Measurements from ENCODE around the gene SP140L.

SP140L gene

GRCh38 chr2:230347659-230348305 lies 20.8 kb downstream of the SP140L start:
- TF ChIP-seq CTCF (IDR thresholded peaks at IDR 0.05; ENCODE audit: low read depth, low read length, poor library complexity, severe bottlenecking) (no peak), EZH2phosphoT487 (IDR thresholded peaks at IDR 0.05; ENCODE audit: borderline replicate concordance, low read length) (no peak)
- H3K79me2 ChIP-seq (ENCODE audit: control insufficient read depth, low read length) = no peaks in the 10 kb centered on the region

GRCh38 chr2:230348787-230349186 lies 21.8 kb downstream of the SP140L start:
- Histone ChIP-seq H3K4me3 (ENCODE audit: low read length) (no peak overlapping the region), H3K9me3 (ENCODE audit: control insufficient read depth, insufficient read depth, low read length) (peaks cover 12% of the 10 kb centered on the region; the same call in 1 of the 2 replicates), H3K4me1 (ENCODE audit: control insufficient read depth, low read length) (no peaks in the 10 kb centered on the region), H3K4me2 (ENCODE audit: low read length) (no peak overlapping the region), H3K79me2 (ENCODE audit: control insufficient read depth, low read length) (no peaks in the 10 kb centered on the region), H3F3A (ENCODE audit: control insufficient read depth, insufficient read depth) (no peaks in the 10 kb centered on the region), H3K9me2 (replicated peaks; ENCODE audit: control insufficient read depth, low read length) (no peaks in the 10 kb centered on the region), H3K36me3 (ENCODE audit: control insufficient read depth, low read length) (no peaks in the 10 kb centered on the region), H3K27me3 (ENCODE audit: control insufficient read depth, low read length) (no peaks in the 10 kb centered on the region), H3K27ac (ENCODE audit: low read depth, low read length) (no peak overlapping the region), H4K20me1 (ENCODE audit: control insufficient read depth, insufficient read depth, low read depth, low read length) (no peaks in the 10 kb centered on the region)
- no peak for TF ChIP-seq CTCF (IDR thresholded peaks at IDR 0.05; ENCODE audit: low read depth, low read length, poor library complexity, severe bottlenecking)
- TF ChIP-seq EZH2phosphoT487 (IDR thresholded peaks at IDR 0.05; ENCODE audit: borderline replicate concordance, low read length) = no peak

More at GRCh38 chr2:230347659-230348305, 20.8 kb downstream of the SP140L start:
- H4K20me1 ChIP-seq (ENCODE audit: control insufficient read depth, insufficient read depth, low read depth, low read length) = no peaks in the 10 kb centered on the region
- no peaks in the 10 kb centered on the region for H3F3A ChIP-seq (ENCODE audit: control insufficient read depth, insufficient read depth)
- H3K4me2 ChIP-seq (ENCODE audit: low read length) = no peak overlapping the region
- no peaks in the 10 kb centered on the region for H3K9me2 ChIP-seq (replicated peaks; ENCODE audit: control insufficient read depth, low read length)
- no peaks in the 10 kb centered on the region for H3K27me3 ChIP-seq (ENCODE audit: control insufficient read depth, low read length)
- no peak overlapping the region for H3K4me3 ChIP-seq (ENCODE audit: low read length)
- H3K27ac ChIP-seq (ENCODE audit: low read depth, low read length) = no peak overlapping the region
- H3K9me3 ChIP-seq (ENCODE audit: control insufficient read depth, insufficient read depth, low read length) = peaks cover 12% of the 10 kb centered on the region; the same call in 1 of the 2 replicates
- no peaks in the 10 kb centered on the region for H3K4me1 ChIP-seq (ENCODE audit: control insufficient read depth, low read length)
- no peaks in the 10 kb centered on the region for H3K36me3 ChIP-seq (ENCODE audit: control insufficient read depth, low read length)

- no peaks in the 10 kb centered on the region for H3K79me2 ChIP-seq (ENCODE audit: control insufficient read depth, low read length)
- no peak overlapping the region for H3K27ac ChIP-seq (ENCODE audit: low read depth, low read length)
- no peaks in the 10 kb centered on the region for H3K9me3 ChIP-seq (ENCODE audit: control insufficient read depth, insufficient read depth, low read length)
- H3K27me3 ChIP-seq (ENCODE audit: control insufficient read depth, low read length) = no peaks in the 10 kb centered on the region
- no peaks in the 10 kb centered on the region for H4K20me1 ChIP-seq (ENCODE audit: control insufficient read depth, insufficient read depth, low read depth, low read length)
- H3K9me2 ChIP-seq (replicated peaks; ENCODE audit: control insufficient read depth, low read length) = no peaks in the 10 kb centered on the region
- H3K4me2 ChIP-seq (ENCODE audit: low read length) = no peak overlapping the region
- H3F3A ChIP-seq (ENCODE audit: control insufficient read depth, insufficient read depth) = no peaks in the 10 kb centered on the region
- TF ChIP-seq CTCF (IDR thresholded peaks at IDR 0.05; ENCODE audit: low read depth, low read length, poor library complexity, severe bottlenecking) (no peak), EZH2phosphoT487 (IDR thresholded peaks at IDR 0.05; ENCODE audit: borderline replicate concordance, low read length) (no peak)
- H3K4me3 ChIP-seq (ENCODE audit: low read length) = no peak overlapping the region
- no peaks in the 10 kb centered on the region; the same call in 1 of the 2 replicates for H3K36me3 ChIP-seq (ENCODE audit: control insufficient read depth, low read length)
- H3K4me1 ChIP-seq (ENCODE audit: control insufficient read depth, low read length) = no peaks in the 10 kb centered on the region
Observed at GRCh38 chr2:230356084-230356483, 29.1 kb downstream of the SP140L start.
